EL (cell line): ENCODE data around the gene TMEM231.
"Not testable (repeated sequence)": the region's sequence is repeated elsewhere in the genome, so short reads cannot be mapped to it uniquely, and the experiment has no call there.

Experiments
- DNase-seq: peaks from one replicate; pipeline ENCODE4 v3.0.0-alpha.2; 2016

TMEM231 gene, protein sequence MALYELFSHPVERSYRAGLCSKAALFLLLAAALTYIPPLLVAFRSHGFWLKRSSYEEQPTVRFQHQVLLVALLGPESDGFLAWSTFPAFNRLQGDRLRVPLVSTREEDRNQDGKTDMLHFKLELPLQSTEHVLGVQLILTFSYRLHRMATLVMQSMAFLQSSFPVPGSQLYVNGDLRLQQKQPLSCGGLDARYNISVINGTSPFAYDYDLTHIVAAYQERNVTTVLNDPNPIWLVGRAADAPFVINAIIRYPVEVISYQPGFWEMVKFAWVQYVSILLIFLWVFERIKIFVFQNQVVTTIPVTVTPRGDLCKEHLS

DNA sequence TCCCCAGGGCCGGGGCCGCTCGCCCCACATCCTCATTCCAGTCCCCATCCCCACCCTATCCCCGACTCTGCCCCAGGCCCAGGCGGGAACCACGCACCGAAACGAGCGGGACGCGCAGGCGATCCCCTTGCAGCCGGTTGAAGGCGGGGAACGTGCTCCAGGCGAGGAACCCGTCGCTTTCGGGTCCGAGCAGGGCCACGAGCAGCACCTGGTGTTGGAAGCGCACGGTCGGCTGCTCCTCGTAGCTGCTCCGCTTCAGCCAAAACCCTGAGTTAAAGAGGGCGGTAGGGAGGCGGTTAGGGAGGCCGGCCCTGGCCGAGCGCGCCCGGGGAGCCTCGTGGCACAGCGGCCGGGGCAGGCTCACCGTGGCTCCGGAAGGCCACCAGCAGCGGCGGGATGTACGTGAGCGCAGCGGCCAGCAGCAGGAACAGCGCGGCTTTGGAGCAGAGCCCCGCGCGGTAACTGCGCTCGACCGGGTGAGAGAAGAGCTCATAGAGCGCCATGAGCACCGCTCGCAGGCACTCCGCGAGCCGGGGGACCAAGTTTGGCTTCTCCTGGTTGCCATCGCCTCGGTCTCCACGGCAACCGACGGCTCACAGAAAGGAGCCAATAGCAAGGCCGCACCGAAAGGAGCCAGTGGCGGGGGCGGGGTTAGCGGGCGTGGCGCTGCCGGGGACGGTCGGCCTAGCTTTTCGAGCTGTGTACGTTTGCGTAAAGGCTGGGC lies at the start of gene TMEM231:
TMEM231 (minus strand) TSS at position 546 of the 724 bp plus-strand sequence; CDS start at position 503, 43 bp downstream.
- DNase-seq = peak; percentile 93

DNA sequence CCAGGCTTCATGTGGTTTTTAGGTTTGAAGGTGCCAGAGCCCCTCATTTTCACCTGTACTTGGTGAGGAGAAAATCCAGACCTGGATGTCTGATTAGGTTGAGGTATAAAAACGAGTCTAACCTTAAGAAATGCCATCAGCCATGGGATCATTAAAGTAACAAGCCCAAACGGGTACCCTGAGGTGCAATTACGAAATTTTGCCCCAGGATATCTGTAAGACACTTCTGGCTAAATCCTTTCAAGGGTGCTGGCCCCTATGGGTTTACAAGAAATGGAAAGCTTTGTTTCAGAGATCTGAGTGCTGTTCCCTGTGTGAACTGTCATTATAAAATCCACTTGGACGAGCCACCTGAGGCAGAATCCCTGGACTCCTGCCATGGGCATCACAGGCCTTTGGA lies 47.2 kb upstream of the TMEM231 start:
- no peak for DNase-seq

DNA sequence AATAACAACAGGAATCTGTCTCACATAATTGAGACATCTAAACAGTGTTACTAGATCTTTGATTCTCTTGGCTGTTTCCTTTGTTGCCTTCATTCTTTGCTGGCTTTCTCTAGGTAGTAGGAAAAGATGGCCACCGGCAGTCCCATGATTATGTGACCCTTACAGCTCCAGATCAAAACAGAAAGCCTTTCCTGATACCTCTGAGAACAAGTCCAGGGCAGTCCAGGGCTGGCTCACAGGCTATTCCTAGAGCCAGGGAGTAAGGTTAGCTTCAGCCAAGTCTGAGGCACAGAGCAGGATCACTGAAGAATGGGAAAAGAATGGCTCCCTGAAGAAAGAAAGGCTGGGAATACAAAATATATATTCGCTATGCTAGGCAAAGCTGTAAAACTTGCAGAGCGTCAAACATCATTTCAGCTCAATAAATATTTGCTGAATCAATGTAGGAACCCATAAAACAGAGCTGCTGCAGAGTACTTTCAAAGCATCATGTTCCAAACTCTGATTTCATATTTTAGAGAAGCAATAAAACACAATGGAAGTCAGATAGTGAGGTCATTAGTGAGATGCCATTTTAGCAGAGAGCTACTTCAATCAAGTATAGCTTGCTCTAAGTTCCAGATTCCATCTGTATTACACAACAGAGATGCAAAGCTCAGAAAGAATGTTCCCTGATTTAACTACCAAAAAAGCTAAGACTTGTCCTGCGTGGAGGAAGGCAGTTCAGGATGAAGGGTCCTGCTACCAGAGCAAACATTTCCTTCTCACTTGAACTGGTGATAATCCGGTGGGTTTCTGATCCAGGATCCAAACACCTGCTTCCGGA lies 43.6 kb upstream of the TMEM231 start:
- DNase-seq = no peak

DNA sequence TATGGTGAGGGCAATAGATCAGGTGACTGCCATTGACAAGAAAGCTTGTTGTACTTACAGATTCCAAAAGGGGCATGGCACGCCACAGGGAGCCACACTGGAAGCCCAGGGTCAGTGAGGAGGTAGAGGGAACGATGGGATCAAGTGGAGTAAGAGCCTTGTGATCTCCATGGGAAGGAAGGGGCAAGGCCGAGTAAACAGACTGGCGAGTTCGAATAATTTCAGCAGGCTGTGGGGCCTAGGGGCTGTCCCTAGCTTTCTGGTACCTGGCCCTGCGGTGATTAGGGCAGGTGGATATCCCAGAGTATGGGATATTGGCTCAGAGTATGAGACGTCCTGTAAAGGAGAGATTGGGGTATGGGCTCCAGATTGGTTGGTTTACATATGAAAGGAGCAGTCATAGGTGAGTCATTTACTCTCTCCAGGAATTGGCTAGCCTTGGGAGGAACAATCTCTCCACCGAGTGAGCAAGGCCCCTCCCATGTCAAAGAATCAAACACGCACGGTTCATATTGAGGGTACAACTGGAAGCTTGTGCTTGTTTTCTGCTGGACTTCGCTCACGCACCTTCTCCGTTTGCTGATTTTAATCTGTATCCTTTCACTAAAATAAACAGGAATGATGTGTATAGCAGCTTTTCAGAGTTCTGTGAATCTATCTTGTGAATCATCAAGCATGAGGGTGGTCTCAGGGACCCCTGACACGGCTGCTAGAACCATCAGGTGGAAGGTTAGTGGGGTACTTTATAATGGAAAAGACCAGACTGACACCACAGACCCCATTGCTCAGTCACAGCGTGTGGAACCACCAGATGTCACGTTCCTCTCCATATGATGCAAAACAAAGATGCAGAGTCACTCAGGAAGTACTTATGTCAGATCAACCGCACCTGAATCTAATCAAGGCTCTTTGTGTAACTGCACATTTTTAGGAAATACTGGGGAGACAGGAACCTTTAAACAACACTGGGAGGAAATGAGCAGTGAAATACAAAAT lies 38.1 kb upstream of the TMEM231 start:
- DNase-seq = peak; percentile 58

DNA sequence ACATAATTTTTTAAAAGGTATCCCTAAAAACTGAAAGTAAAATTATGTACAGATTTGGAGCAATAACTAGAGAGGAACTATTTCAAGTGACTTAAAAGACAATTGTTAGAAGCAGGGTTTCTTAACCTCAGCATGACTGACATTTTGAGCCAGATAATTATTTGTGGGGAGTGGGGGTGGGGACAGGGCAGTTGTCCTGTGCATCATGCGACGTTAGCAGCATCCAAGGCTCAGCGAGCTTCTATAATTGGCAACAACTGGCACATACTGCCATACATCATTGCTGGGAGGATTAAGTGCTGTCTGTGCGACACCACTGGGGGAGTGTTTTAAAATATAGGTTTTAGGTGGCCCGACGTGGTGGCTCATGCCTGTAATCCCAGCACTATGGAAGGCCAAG lies 37.3 kb upstream of the TMEM231 start:
- no peak for DNase-seq

DNA sequence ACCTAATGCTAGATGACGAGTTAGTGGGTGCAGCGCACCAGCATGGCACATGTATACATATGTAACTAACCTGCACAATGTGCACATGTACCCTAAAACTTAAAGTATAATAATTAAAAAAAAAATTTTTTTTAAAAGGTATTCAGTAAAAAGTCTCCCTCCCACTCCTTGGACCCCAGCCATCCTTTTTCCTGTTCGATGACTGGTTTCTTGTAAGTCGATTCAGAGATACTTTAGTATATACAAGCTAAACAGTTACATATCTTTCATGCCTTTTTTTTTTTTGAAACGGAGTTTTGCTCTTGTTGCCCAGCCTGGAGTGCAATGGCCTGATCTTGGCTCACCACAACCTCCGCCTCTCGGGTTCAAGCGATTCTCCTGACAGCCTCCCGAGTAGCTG lies 35.9 kb upstream of the TMEM231 start:
- DNase-seq = not testable (repeated sequence)

DNA sequence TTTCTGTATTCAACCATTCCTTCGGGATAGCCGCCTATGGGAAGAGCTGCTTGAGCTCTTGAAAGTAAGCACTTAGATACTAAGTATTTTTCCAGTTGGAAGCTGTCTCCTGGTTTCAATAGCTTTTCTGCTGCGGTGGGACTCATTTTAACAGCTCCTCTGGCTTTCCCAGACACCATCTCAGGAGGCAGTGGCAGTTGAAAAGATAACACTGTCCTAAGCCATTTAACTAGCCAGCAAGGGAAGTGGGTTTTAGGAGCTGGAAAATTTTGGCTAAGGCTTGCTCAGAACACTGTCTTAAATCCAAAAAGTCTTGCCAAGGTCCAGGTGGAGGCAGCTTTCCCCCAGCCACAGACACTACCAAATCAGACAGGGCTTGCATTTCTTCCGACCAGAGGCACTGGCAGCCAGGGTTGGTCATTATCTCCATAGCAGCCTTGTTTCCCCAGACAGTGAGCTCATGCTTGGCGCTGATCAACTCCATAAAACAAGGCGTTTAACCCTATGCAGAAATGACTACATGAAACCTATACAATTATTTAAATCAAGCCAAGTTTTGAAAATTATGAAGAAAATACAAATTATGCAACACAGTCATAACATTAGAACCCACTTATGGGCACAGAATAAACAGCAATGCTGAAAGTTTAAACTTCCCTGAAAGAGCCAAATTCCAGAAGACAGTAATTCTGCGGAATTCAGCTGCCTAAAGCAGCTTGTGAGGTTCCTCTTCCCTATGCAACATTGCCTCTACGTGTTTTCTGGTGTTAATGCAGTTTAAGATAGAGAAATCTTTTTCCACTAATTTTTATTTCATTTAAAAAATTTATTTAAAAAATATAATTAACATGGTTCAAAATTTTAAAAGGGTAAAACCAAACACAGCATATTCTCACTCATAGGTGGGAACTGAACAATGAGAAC lies 35.1 kb upstream of the TMEM231 start:
- no peak for DNase-seq

DNA sequence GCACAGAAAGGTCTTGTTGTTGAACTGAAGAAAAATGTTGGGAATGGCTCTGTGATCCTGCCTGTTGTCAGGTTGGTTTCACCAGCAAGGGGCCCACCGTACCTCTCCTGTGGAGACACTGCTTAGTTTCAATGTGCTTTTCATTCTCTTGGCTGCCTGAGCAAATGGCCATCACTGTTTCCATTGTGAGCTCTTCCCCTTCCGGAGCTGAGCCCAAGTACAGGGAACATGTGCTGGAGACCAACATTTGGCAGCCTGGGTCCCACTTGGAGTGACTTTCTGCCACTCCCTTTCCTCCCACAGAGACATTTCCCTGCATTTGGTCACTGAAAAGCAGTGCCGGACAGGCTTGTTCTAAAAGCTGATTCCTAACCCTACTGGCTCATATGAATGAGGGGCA lies 33.3 kb upstream of the TMEM231 start:
- no peak for DNase-seq

DNA sequence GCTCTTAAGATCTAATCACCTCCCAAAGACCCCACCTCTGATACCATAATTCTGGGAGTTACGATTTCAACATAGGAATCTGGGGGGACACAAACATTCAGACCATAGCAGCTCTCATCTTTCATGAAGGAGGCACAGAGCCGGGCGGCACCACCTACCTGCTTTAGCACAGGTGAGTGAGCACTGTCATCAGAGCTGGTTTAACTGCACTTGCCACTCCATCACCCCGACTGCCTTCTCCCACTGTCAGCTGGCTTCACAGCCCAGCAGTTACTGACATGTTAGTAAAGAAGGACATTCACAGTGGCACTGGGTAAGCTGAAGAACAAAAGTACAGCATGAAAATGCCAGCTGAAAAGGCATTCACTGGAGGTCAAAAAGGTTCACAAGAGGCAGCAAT lies 32.7 kb upstream of the TMEM231 start:
- no peak for DNase-seq

DNA sequence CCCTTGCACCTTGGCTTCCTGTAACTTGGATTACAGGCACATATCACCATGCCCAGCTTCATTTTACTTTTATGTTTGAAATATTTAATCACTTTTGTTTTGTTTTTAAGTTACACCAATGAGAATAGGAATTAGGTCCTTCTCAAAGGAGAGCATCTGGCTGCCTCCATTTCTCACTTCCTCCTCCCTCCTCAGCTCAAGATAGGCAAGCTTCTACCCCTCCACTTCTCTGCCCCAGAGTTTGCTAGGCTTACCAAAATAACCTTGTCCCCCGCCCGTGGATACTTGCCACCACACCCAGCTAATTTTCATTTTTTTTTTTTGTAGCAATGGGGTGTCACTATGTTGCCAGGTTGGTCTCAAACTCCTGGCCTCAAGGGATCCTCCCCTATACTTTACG lies 28.1 kb upstream of the TMEM231 start:
- no peak for DNase-seq

DNA sequence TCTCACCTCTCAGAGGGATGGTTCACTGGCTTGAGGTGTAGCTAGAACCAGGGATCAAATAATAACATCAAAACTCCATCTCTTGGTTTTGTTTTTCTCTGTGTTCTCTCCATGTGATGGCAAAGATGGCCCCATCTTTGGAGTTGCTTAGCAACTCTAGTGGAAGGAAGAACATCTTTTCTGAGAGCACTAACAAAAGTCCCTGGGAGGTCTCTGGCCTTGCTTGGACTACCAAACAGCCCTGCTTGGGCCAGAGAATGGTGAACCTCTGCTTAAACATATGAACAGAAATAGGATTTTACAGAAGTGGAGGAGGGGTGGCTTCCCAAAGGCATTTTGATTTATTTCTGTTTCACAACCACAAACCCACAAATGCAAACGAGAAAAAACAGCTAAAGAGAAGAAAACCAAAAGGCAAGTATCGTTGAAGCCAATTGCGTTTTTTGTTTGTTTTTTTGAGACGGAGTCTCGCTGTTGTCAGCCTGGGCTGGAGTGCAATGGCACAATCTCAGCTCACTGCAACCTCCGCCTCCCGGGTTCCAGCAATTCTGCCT lies 23.3 kb upstream of the TMEM231 start:
- DNase-seq = no peak

DNA sequence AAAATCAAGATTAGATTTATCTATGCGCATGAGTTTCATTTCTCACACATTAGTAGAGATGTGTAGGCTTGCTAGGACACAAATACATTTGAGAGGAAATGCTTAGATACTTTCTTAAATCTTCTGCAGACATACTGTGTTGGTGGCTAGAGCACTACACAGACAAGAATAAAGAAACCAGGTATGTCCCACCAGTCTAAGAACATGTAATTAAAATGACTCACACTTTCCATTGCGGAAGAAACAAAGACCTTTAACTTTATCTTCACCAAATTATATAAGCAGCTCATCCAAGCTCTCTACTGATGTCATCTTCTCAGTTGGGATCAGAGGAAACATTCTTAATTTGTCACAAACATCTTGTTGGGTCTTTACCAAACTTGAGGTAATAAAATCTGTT lies 22.7 kb upstream of the TMEM231 start:
- no peak for DNase-seq

DNA sequence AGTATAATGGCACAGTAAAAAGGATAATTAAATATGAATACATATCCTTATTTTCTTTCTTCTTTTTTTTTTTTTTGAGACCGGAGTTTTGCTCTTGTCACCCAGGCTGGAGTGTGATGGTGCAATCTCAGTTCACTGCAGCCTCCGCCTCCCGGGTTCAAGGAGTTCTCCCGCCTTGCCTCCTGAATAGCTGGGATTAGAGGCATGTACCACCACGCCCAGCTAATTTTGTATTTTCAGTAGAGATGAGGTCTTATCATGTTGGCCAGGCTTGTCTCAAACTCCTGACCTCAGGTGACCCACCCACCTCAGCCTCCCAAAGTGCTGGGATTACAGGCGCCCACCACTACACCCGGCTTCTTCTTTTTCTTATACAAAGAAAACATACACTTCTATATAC lies 22.2 kb upstream of the TMEM231 start:
- DNase-seq = no peak

DNA sequence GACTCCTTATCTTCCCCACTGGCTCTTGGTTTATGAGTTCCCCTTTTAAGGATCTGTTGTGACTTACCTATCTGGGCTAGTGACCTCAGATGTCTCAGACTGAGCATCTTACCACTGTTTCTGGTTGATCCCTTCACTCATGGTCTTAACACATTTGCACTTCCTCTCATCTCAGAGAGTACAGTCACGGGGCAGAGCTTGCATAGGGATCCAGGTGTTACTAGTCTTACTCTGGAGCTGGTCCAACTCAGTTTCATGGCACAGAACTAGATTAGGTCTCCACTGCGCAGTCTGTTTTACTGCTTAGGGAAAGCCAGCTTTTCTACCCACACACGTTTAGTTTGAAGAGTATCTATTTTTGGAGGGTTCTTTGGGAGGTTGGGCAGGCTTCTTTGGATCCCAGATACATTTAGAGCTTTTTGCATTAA lies 20.3 kb upstream of the TMEM231 start:
- DNase-seq = no peak

DNA sequence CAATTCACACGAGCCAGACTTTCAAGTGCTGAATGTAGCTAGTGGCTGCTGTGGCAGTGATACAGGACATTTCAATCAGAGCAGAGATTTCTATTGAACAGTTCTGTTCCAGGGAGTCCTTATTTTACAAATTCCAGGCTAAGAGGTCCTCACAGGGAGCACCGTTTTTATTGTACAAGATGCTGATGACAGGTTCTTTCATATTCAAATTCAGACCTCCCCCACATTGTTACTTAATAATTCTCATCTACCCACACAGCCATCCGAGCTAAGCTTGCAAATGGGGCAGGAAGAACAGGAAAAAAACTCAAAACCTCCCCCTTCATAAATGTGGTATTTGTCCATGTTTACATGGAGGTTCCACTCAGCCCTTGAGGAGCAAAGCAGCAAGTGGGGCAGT lies 19.9 kb upstream of the TMEM231 start:
- no peak for DNase-seq

DNA sequence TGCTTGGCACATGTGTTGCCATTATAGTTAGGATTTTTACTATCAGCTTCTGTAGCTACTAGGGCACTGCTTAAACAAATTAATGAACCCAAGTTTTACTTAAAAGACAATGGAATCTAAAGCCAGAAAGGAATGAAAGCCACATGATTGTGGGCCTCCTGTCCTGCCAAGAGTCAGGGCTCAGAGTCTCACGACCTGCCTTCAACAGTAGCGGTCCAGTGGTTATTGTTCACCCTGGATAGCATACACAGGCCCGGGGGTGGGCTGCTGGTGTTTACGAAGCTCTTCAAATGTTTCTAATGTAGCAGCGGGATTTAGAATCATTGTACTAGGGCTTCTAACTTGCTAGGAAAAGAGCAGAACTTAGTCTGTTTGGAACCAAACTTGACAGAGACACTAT lies 17.9 kb upstream of the TMEM231 start:
- no peak for DNase-seq

DNA sequence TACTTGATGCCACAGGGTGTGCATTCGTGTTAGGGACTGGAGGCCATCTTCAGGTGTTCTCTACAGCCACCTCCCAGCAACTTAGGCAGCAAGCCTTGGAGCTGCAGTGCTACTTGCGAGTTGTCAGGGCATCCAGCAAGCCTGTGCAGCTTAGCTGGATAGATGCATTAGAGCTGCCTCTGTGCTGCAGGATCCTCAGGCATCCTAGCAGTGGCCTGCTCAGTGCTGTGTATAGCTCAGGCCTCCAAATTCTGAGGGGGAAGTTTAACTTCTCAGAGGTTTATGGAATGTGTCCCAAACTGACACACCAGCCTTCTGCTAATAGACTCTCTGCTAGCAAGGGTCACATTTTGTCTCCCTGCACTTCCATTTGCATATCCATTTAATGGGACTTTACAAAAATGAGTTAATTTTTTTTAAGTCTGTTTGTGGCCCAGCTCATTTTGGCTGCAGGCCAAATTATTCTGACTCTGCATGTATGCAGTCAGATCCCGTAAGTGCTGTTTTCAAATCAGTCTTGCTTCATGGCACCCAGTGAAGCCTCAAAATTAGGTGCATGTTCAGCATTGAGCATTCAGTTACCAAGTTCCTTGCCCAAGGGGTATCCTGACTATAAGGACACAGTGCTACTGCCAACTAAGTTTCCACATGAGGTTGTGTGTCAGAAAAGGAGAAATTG lies 17.0 kb upstream of the TMEM231 start:
- no peak for DNase-seq

DNA sequence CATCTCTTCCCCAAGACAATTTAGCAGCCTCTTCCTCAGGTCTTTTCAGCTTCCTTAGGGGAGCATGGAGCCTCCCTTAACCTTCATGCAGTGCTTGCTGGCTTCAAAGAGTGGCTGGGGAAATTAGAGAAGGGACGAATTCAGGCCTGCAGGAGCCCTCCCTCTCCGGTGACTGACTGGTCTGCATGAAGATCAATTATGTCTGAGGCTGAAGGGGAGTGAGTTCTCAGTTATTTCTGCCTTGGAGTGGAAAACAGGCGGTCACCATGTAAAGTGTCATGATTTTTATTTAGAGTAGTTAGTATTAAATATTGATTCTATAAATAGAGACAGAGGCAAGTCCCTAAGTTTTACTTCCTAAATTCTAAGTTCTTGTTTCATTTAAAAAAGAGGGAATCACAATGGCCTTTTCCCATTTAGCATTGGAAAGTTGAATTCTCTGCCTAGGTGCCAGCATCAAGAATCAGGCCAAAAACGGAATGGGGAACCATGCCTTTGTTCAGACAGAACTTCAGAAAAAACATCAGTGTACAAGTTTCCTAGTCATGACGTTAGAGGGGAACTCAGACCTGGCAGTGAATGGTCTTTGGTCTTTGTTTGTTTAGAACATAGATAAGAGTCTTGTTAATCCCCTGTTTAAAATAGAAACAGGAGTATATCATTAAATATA lies 14.5 kb upstream of the TMEM231 start:
- DNase-seq = no peak

DNA sequence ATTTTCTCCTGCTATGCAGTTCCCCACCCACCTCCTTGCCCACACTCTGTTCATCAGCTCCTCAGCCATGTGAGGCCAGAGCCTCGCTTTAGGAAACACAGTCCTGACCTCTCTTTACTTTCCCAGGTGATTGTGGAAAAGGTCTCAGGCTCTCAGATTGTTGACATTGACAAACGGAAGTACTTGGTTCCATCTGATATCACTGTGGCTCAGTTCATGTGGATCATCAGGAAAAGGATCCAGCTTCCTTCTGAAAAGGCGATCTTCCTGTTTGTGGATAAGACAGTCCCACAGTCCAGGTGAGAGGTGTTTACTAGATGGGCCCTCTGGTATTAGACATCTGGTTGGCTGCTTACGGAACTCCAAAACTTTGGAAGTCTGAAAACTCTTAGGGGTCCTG lies 11.9 kb upstream of the TMEM231 start:
- DNase-seq = no peak

DNA sequence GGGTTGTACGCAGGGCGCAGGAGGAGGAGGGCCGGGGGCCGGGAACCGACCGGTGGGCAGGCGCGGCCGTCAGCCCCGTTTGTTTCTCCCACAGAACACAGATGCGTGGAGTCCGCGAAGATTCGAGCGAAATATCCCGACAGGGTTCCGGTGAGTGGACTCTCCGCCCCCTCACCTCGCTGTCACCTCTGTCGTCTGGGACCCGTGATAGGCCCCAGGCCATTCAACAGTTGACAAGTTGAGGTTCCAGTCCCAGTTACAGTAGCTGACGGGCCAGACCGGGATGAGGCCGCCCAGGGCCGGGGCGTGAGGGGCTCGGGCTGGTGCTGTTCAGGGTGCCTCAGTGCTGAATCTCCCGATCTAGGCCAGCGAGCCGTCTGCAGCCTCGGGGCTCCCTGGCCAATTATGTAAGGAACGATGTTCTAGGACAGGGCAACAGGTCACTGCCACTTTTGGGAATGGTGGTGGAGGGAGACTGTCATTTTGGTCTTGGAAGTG lies 10.8 kb upstream of the TMEM231 start:
- DNase-seq = peak; percentile 21
